Activated naive CD4-positive, alpha-beta T cell treated with anti-CD3 and anti-CD28 coated beads for 36 hours (primary cell): ENCODE results near the gene PARK7. TPM values are rescaled to one million over a fixed set of nuclear protein-coding genes. Genes with fewer than 3 reads are reported as not detected.

Source experiments
- CTCF ChIA-PET: fragments of 350-600 bp; sonication (Branson Sonifier 250); formaldehyde crosslinking; loops from one replicate; lab custom pipeline; 2021; ENCODE audit warnings: antibody characterized with exemption; lab: Charles Lee
- DNase-seq: peaks from one replicate; pipeline ENCODE4 v3.0.0-alpha.2; 2020
- H3K27ac Mint-ChIP-seq: one replicate; pipeline ENCODE4 v1.8.0; 2021; ENCODE audit warnings: mild to moderate bottlenecking, mixed read lengths
- H3K27me3 Mint-ChIP-seq: one replicate; pipeline ENCODE4 v1.8.0; 2021; ENCODE audit warnings: low read depth, mixed read lengths
- H3K36me3 Mint-ChIP-seq: one replicate; pipeline ENCODE4 v1.8.0; 2021; ENCODE audit warnings: low read depth, mixed read lengths
- H3K4me1 Mint-ChIP-seq: one replicate; pipeline ENCODE4 v1.8.0; 2021; ENCODE audit warnings: low read depth, mixed read lengths
- H3K4me3 Mint-ChIP-seq: one replicate; pipeline ENCODE4 v1.8.0; 2021; ENCODE audit warnings: mild to moderate bottlenecking, moderate library complexity, mixed read lengths
- H3K9me3 Mint-ChIP-seq: one replicate; pipeline ENCODE4 v1.8.0; 2021; ENCODE audit warnings: mixed read lengths
- intact Hi-C: fragments of 100-400 bp; cut with micrococcal nuclease; formaldehyde crosslinking; loops from one replicate; pipeline ENCODE4 v1.15.1; 2023
- total RNA-seq, 2 experiments: library from RNA; stranded (reverse); gene quantifications; one replicate each; pipeline ENCODE4 v1.2.3, GENCODE V29; 2021

PARK7 gene
- total RNA-seq, 2 experiments from 2014 or later, result 373 to 397 TPM

DNA sequence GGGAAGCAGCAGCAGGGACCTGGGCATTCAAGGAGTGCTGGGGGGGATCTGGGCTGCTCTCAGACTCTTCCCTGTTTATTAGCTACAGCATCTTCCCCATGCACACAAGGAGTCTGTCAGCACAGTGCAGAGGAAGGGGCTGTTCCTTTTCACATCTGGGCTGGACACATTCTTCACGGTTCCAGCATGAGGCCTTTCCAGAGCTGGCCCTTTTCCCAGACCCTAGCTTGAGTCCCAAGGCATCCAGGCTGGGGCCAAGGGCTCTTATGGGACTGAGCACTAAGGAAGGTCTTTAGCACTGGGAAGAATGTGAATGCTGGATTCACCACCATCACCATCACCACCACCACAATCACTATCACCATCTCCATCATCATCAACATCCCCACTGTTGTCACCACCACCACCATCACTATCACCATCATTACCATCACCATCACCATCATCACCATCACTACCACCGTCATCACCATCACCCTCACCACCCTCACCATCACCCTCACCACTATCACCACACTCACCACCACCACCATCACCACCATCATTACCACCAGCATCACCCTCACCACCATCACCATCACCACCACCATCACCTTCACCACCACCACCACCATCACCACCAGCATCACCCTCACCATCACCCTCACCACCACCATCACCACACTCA, 28.4 kb downstream of the PARK7 start:
- no peaks in the 10 kb centered on the region for H3K4me1 Mint-ChIP-seq
- H3K4me3 Mint-ChIP-seq, result no peak overlapping the region
- CTCF ChIA-PET, result interaction anchor here (1.1 to 1.8 kb wide), 2 partner anchors 14 to 25 kb away, joined by 3 to 6 read pairs; no protein-coding TSS in a partner anchor
- intact Hi-C loops, result no loop called here
- no peak for DNase-seq
- peaks cover 29% of the 10 kb centered on the region for H3K36me3 Mint-ChIP-seq
- H3K27ac Mint-ChIP-seq, result peak overlapping the region; percentile 42
- H3K9me3 Mint-ChIP-seq, result no peaks in the 10 kb centered on the region
- no peaks in the 10 kb centered on the region for H3K27me3 Mint-ChIP-seq

DNA sequence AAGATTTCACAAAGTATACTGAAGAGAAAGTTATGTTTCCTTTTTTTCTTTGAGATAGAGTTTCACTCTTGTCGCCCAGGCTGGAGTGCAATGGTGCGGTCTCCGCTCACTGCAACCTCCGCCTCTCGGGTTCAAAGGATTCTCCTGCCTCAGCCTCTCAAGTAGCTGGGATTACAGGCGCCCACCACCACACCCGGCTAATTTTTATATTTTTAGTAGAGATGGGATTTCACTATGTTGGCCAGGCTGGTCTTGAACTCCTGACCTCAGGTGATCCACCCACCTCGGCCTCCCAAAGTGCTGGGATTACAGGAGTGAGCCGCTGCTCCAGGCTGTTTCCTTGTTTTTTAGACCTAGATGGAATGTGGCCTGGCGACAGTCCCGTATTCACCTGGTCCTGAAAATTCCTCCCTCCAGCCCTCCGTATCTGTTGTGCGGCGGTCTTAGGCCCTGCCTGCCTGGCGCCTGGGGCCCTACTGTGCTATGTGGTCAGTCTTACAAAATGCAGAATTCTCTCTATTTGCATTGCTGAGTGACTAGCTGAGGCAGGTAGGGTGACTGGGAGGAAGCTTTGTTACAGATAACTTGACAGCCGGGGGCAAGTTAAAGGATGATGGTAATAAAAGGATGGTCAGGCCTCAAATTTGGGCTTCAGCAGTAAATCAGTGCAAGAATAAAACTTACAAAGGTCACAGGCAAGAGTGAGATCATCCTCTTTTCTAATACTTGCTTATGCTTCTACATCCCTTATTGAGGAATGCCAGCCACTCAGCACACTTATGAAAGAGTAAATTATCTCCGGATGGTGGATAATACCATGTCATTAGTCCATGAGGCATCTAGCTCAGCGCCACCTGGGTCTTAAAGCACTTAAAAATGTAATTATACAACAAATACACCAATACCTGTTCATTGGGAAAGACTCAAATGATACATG, 30.3 kb downstream of the PARK7 start:
- Mint-ChIP-seq H3K4me3 (no peak overlapping the region), H3K27ac (no peak overlapping the region)
- CTCF ChIA-PET, result interaction anchor here (1.0 kb wide), 1 partner anchor 23 kb away, joined by 3 read pairs; no protein-coding TSS in a partner anchor

GRCh38 chr1:7992885-7993284, 31.4 kb downstream of the PARK7 start:
- intact Hi-C loops, result no loop called here
- H3K36me3 Mint-ChIP-seq, result peaks cover 17% of the 10 kb centered on the region
- no peak overlapping the region for H3K27ac Mint-ChIP-seq
- CTCF ChIA-PET, result no interaction called here
- peaks cover 1% of the 10 kb centered on the region for H3K9me3 Mint-ChIP-seq
- H3K4me1 Mint-ChIP-seq, result no peaks in the 10 kb centered on the region
- H3K27me3 Mint-ChIP-seq, result no peaks in the 10 kb centered on the region
- no peak overlapping the region for H3K4me3 Mint-ChIP-seq
- no peak for DNase-seq

More for the DNA sequence above, 30.3 kb downstream of the PARK7 start:
- intact Hi-C loops, result no loop called here
- Mint-ChIP-seq H3K9me3 (no peaks in the 10 kb centered on the region), H3K36me3 (peaks cover 19% of the 10 kb centered on the region), H3K4me1 (no peaks in the 10 kb centered on the region), H3K27me3 (no peaks in the 10 kb centered on the region)
- DNase-seq, result no peak

DNA sequence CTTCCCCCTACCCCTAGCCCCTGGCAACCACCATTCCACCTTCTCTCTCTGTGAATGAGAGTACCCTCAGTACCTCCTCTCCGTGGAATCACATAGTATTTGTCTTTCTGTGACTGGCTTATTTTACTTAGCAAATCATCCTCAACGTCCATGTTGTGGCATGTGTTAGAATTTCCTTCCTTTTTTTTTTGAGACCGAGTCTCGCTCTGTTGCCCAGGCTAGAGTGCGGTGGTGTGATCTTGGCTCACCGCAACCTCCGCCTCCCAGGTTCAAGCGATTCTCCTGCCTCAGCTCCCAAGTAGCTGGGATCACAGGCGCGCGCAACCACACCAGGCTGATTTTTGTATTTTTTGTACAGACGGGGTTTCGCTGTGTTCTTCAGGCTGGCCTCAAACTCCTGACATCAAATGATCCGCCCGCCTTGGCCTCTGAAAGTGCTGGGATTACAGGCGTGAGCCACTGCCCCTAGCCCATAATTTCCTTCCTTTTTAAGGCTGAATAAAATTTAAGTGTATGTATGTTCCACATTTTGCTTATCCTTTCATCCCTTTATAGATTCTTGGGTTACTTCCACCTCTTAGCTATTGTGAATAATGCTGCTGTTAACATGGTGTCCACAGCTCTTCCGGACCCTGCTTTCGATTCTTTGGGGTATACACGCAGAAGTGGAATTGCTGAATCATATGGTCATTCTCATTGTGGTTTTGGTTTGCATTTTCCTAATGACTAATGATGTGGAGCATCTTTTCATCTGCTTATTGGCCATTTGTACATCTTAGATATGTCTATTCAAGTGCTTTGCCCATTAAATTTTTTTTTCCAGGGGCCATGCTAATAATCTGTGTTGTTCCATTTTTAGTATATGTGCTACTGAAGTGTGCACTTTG, 32.3 kb downstream of the PARK7 start:
- DNase-seq, result no peak
- no peak overlapping the region for H3K27ac Mint-ChIP-seq
- H3K4me1 Mint-ChIP-seq, result no peaks in the 10 kb centered on the region
- CTCF ChIA-PET, result no interaction called here
- no peak overlapping the region for H3K4me3 Mint-ChIP-seq
- intact Hi-C loops, result no loop called here
- H3K27me3 Mint-ChIP-seq, result no peaks in the 10 kb centered on the region
- peaks cover 1% of the 10 kb centered on the region for H3K9me3 Mint-ChIP-seq
- peaks cover 18% of the 10 kb centered on the region for H3K36me3 Mint-ChIP-seq

DNA sequence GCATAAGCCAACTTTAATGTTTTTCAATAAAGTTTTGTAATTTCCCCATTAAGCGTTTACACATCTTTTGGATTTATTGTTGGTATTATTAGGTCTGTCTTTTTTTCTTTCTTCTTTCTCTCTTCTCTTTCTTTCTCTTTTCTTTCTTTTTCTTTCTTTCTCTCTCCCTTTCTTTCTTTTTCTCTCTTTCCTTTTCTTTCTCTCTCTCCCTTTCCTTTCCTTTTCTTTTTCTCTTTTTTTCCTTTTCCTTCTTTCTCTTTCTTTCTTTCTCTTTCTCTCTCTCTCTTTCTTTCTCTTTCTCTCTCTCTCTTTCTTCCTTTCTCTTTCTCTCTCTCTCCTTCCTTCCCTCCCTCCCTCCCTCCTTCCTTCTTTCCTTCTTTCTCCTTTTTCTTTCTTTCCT, 33.3 kb downstream of the PARK7 start:
- DNase-seq, result no peak
- CTCF ChIA-PET, result no interaction called here
- Mint-ChIP-seq H3K36me3 (peaks cover 15% of the 10 kb centered on the region), H3K27ac (no peak overlapping the region), H3K4me3 (no peak overlapping the region), H3K27me3 (no peaks in the 10 kb centered on the region), H3K9me3 (peaks cover 1% of the 10 kb centered on the region), H3K4me1 (no peaks in the 10 kb centered on the region)
- intact Hi-C loops, result no loop called here

GRCh38 chr1:7995437-7995836, 33.9 kb downstream of the PARK7 start:
- Mint-ChIP-seq H3K4me3 (no peak overlapping the region), H3K27ac (no peak overlapping the region), H3K36me3 (peaks cover 9% of the 10 kb centered on the region), H3K4me1 (no peaks in the 10 kb centered on the region), H3K27me3 (no peaks in the 10 kb centered on the region), H3K9me3 (peaks cover 1% of the 10 kb centered on the region)
- intact Hi-C loops, result no loop called here
- DNase-seq, result no peak
- CTCF ChIA-PET, result no interaction called here

GRCh38 chr1:8002329-8002910, 40.9 kb downstream of the PARK7 start:
- Mint-ChIP-seq H3K27ac (no peak overlapping the region), H3K27me3 (no peaks in the 10 kb centered on the region), H3K4me3 (no peak overlapping the region), H3K4me1 (no peaks in the 10 kb centered on the region), H3K36me3 (peaks cover 11% of the 10 kb centered on the region), H3K9me3 (peaks cover 1% of the 10 kb centered on the region)
- CTCF ChIA-PET, result no interaction called here
- DNase-seq, result no peak
- intact Hi-C loops, result no loop called here

- intact Hi-C loops, result no loop called here
- no peak for DNase-seq
- H3K9me3 Mint-ChIP-seq, result no peaks in the 10 kb centered on the region
- no peak overlapping the region for H3K4me3 Mint-ChIP-seq
- peaks cover 9% of the 10 kb centered on the region for H3K36me3 Mint-ChIP-seq
- CTCF ChIA-PET, result no interaction called here
- no peaks in the 10 kb centered on the region for H3K27me3 Mint-ChIP-seq
- no peaks in the 10 kb centered on the region for H3K4me1 Mint-ChIP-seq
- H3K27ac Mint-ChIP-seq, result no peak overlapping the region
These were observed 41.4 kb downstream of the PARK7 start for GRCh38 chr1:8002921-8003320.

GRCh38 chr1:8003438-8004112, 42.1 kb downstream of the PARK7 start:
- H3K9me3 Mint-ChIP-seq, result no peaks in the 10 kb centered on the region
- no peak for DNase-seq
- CTCF ChIA-PET, result no interaction called here
- intact Hi-C loops, result no loop called here
- no peak overlapping the region for H3K4me3 Mint-ChIP-seq
- H3K27ac Mint-ChIP-seq, result no peak overlapping the region
- no peaks in the 10 kb centered on the region for H3K27me3 Mint-ChIP-seq
- peaks cover 9% of the 10 kb centered on the region for H3K36me3 Mint-ChIP-seq
- no peaks in the 10 kb centered on the region for H3K4me1 Mint-ChIP-seq

DNA sequence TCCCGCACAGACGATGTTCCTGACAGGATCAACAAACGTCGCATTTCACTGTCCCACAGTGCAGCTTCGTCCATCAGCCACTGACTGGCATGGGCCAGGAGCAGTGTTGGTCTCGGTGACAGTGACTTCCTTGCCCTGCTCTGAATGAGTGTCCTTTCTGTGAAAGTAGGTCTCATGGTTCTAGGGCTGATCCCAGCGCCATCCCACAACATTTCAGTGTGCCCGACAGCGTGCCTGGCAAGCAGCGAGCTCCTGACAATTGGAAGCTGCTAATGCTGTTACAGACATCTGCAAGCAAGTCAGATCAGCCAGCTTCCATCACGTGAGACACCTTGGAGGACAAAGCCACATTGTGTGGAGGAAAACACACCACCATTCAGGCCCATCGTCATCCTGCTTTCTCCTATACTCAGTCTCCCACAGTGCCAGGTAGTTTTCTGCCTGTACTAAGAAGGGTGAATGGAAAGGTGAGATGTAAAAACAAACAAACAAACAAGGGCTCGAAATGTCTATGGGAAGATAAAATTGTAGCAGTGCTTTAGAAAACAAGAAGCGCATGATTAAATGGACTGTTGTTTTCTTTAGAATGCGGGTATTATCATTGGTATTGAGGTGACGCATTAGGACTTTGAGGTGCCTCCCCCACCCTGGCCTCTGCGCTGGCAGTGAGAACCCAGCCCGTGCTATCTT, 42.7 kb downstream of the PARK7 start:
- no peaks in the 10 kb centered on the region for H3K9me3 Mint-ChIP-seq
- H3K27ac Mint-ChIP-seq, result no peak overlapping the region
- H3K27me3 Mint-ChIP-seq, result no peaks in the 10 kb centered on the region
- intact Hi-C loops, result no loop called here
- no peak overlapping the region for H3K4me3 Mint-ChIP-seq
- peaks cover 9% of the 10 kb centered on the region for H3K36me3 Mint-ChIP-seq
- no peak for DNase-seq
- CTCF ChIA-PET, result no interaction called here
- H3K4me1 Mint-ChIP-seq, result no peaks in the 10 kb centered on the region
